ENCODE data around the gene SMIM7.
A peak's percentile ranks its signal among the peaks of the same experiment; 100 is the strongest.

SMIM7 gene

GRCh38 chr19:16627193-16627927 lies 32.6 kb downstream of the SMIM7 start:
- Histone ChIP-seq H3K27me3 (ENCODE audit: control insufficient read depth, low read length) (no peaks in the 10 kb centered on the region), H3K4me2 (ENCODE audit: low read length) (peak overlapping the region; percentile 89), H3K27ac (ENCODE audit: low read depth, low read length) (peak overlapping the region; percentile 39), H3K79me2 (ENCODE audit: control insufficient read depth, low read length) (peaks cover 56% of the 10 kb centered on the region), H3K9me2 (replicated peaks; ENCODE audit: control insufficient read depth, low read length) (no peaks in the 10 kb centered on the region), H3K4me3 (ENCODE audit: low read length) (peak overlapping the region; percentile 83), H4K20me1 (ENCODE audit: control insufficient read depth, insufficient read depth, low read depth, low read length) (peaks cover 37% of the 10 kb centered on the region), H3F3A (ENCODE audit: control insufficient read depth, insufficient read depth) (peaks cover 22% of the 10 kb centered on the region), H3K4me1 (ENCODE audit: control insufficient read depth, low read length) (peaks cover 61% of the 10 kb centered on the region), H3K9me3 (ENCODE audit: control insufficient read depth, insufficient read depth, low read length) (no peaks in the 10 kb centered on the region), H3K36me3 (ENCODE audit: control insufficient read depth, low read length) (peaks cover 64% of the 10 kb centered on the region)
- TF ChIP-seq, protein P1, sequence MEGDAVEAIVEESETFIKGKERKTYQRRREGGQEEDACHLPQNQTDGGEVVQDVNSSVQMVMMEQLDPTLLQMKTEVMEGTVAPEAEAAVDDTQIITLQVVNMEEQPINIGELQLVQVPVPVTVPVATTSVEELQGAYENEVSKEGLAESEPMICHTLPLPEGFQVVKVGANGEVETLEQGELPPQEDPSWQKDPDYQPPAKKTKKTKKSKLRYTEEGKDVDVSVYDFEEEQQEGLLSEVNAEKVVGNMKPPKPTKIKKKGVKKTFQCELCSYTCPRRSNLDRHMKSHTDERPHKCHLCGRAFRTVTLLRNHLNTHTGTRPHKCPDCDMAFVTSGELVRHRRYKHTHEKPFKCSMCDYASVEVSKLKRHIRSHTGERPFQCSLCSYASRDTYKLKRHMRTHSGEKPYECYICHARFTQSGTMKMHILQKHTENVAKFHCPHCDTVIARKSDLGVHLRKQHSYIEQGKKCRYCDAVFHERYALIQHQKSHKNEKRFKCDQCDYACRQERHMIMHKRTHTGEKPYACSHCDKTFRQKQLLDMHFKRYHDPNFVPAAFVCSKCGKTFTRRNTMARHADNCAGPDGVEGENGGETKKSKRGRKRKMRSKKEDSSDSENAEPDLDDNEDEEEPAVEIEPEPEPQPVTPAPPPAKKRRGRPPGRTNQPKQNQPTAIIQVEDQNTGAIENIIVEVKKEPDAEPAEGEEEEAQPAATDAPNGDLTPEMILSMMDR (IDR thresholded peaks at IDR 0.05; ENCODE audit: low read depth, low read length, poor library complexity, severe bottlenecking): no peak
- TF ChIP-seq EZH2phosphoT487 (IDR thresholded peaks at IDR 0.05; ENCODE audit: borderline replicate concordance, low read length): no peak

DNA sequence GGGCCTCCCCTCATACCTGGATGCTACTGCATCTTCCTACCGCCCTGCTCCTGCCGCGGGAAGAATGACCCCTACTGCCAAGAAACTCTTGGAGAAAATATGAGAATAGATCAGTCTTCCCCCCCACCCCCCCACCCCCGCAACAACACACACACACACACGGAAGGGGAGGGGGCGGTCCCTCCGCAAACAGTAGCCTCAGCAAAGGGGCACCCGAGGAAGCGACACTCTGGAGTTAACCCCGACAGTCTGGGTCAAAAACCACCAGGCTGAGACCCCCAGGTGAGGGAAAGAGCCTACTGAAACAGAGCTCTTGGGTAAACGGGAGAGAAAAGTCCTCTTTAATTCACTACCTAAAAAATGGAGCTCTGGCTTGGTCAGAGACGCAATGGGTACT lies 33.1 kb downstream of the SMIM7 start:
- peak overlapping the region; percentile 89 for H3K4me2 ChIP-seq (ENCODE audit: low read length)
- H4K20me1 ChIP-seq (ENCODE audit: control insufficient read depth, insufficient read depth, low read depth, low read length): peaks cover 42% of the 10 kb centered on the region
- H3K9me3 ChIP-seq (ENCODE audit: control insufficient read depth, insufficient read depth, low read length): no peaks in the 10 kb centered on the region
- H3K27me3 ChIP-seq (ENCODE audit: control insufficient read depth, low read length): no peaks in the 10 kb centered on the region
- peak overlapping the region; percentile 83 for H3K4me3 ChIP-seq (ENCODE audit: low read length)
- peaks cover 62% of the 10 kb centered on the region for H3K79me2 ChIP-seq (ENCODE audit: control insufficient read depth, low read length)
- peaks cover 61% of the 10 kb centered on the region for H3K4me1 ChIP-seq (ENCODE audit: control insufficient read depth, low read length)
- peaks cover 70% of the 10 kb centered on the region for H3K36me3 ChIP-seq (ENCODE audit: control insufficient read depth, low read length)
- H3F3A ChIP-seq (ENCODE audit: control insufficient read depth, insufficient read depth): peaks cover 22% of the 10 kb centered on the region
- H3K9me2 ChIP-seq (replicated peaks; ENCODE audit: control insufficient read depth, low read length): no peaks in the 10 kb centered on the region
- H3K27ac ChIP-seq (ENCODE audit: low read depth, low read length): peak overlapping the region; percentile 39
- TF ChIP-seq, protein P1 (IDR thresholded peaks at IDR 0.05; ENCODE audit: low read depth, low read length, poor library complexity, severe bottlenecking): no peak
- TF ChIP-seq EZH2phosphoT487 (IDR thresholded peaks at IDR 0.05; ENCODE audit: borderline replicate concordance, low read length): no peak

GRCh38 chr19:16625163-16625958 lies 34.6 kb downstream of the SMIM7 start:
- Histone ChIP-seq H3K9me3 (ENCODE audit: control insufficient read depth, insufficient read depth, low read length) (no peaks in the 10 kb centered on the region), H3K4me2 (ENCODE audit: low read length) (peak overlapping the region; percentile 89; the same call in 1 of the 2 replicates), H3K36me3 (ENCODE audit: control insufficient read depth, low read length) (peaks cover 72% of the 10 kb centered on the region), H3K9me2 (replicated peaks; ENCODE audit: control insufficient read depth, low read length) (no peaks in the 10 kb centered on the region), H3F3A (ENCODE audit: control insufficient read depth, insufficient read depth) (peaks cover 17% of the 10 kb centered on the region), H3K27ac (ENCODE audit: low read depth, low read length) (no peak overlapping the region), H3K79me2 (ENCODE audit: control insufficient read depth, low read length) (peaks cover 76% of the 10 kb centered on the region), H3K4me3 (ENCODE audit: low read length) (no peak overlapping the region; the same call in 1 of the 2 replicates), H3K27me3 (ENCODE audit: control insufficient read depth, low read length) (no peaks in the 10 kb centered on the region), H3K4me1 (ENCODE audit: control insufficient read depth, low read length) (peaks cover 65% of the 10 kb centered on the region), H4K20me1 (ENCODE audit: control insufficient read depth, insufficient read depth, low read depth, low read length) (peaks cover 55% of the 10 kb centered on the region)
- no peak for TF ChIP-seq EZH2phosphoT487 (IDR thresholded peaks at IDR 0.05; ENCODE audit: borderline replicate concordance, low read length)
- TF ChIP-seq, protein P1 (IDR thresholded peaks at IDR 0.05; ENCODE audit: low read depth, low read length, poor library complexity, severe bottlenecking): no peak
